C4-2B (cell line): ENCODE data around the gene SHISA7.

Experiments used
- CTCF ChIP-seq: fragments of 450-650 bp; conservative IDR thresholded peaks from 2 replicates; pipeline ENCODE4 v1.5.1; 2017; ENCODE audit warnings: mild to moderate bottlenecking
- ZFX ChIP-seq: fragments of 450-650 bp; IDR thresholded peaks from 2 replicates; pipeline ENCODE4 v1.6.1; 2017

- TF ChIP-seq CTCF (no peak), ZFX (no peak)
Measured at GRCh38 chr19:55485439-55486011, 42.4 kb upstream of the SHISA7 start.
